ENCODE measurements around the gene KLF9. TPM values are rescaled to one million over a fixed set of nuclear protein-coding genes. Genes with fewer than 3 reads are reported as not detected.

The KLF9 gene
- total and polyA plus RNA-seq, 2 donors (not counting 1 experiment from before 2014, with no cell fraction given): 27.0 to 27.6 TPM

DNA sequence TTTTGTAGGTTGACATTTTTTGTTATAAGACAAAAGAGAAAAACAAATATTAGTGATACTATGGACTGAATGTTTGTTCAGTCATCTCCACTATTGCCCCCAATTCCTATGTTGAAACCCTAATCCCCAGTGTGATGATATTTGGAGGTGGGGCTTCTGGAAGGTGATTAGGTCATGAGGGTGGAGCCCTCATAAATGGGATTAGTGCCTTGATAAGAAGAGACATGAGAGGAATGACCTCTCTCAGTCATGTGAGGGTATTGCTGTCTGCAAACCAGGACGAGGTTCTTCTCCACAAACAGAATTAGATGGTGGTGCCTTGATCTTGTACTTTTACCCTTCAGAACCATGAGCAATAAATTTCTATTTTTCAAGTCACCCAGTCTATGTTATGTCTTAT lies 34.5 kb upstream of the KLF9 start:
- Histone ChIP-seq H3K9me3 (ENCODE audit: control insufficient read depth, insufficient read depth, low read depth, low read length) (no peaks in the 10 kb centered on the region), H4K20me1 (ENCODE audit: control insufficient read depth, extremely low read depth, insufficient read depth, low read length) (no peaks in the 10 kb centered on the region), H3K4me2 (ENCODE audit: extremely low read depth, insufficient read depth, low read length) (no peak overlapping the region), H3K9ac (ENCODE audit: insufficient read depth, low read length) (no peak overlapping the region), H3K4me1 (ENCODE audit: control insufficient read depth, extremely low read depth, insufficient read depth, low read length) (no peaks in the 10 kb centered on the region), H3K27me3 (ENCODE audit: control insufficient read depth, insufficient read depth, low read length) (no peaks in the 10 kb centered on the region), H2AFZ (ENCODE audit: low read length) (no peak overlapping the region), H3K79me2 (ENCODE audit: control insufficient read depth, insufficient read depth, low read length) (no peaks in the 10 kb centered on the region), H3K36me3 (ENCODE audit: control insufficient read depth, insufficient read depth, low read length) (no peaks in the 10 kb centered on the region), H3K4me3 (replicated peaks in 1 of 4; ENCODE audit: control extremely low read depth in 1 of 4, insufficient read depth in 1 of 4, low read depth in 3 of 4, low read length in 4 of 4) (no peak overlapping the region), H3K27ac (ENCODE audit: insufficient read depth, low read length) (no peak overlapping the region)
- TF ChIP-seq CTCF (conservative IDR thresholded peaks at IDR 0.05 in 1 of 2, IDR thresholded peaks at IDR 0.05 in 1 of 2; ENCODE audit: low read depth in 1 of 2, low read length in 2 of 2) (no peak), EZH2 (IDR thresholded peaks at IDR 0.05; ENCODE audit: low read length, missing control alignments) (no peak)
- DNase-seq (ENCODE audit: low read depth in 2 of 2): no peak

DNA sequence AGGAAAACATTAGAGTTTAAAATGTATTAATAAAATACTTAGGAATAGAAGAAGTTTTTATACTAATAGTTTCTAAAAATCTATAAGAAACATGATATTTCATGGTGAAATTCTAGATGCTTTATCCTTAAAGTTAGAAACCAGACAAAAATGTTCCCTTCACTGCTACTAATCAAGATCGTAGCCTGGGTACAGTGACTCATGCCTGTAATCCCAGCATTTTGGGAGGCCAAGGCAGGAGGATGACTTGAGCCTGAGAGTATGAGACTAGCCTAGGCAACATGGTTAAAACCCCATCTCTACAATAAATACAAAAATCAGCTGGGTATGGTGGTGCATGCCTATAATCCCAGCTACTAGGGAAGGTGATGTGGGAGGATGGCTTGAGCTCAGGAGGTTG lies 30.4 kb upstream of the KLF9 start:
- no peak overlapping the region for H3K4me2 ChIP-seq (ENCODE audit: extremely low read depth, insufficient read depth, low read length)
- TF ChIP-seq CTCF (conservative IDR thresholded peaks at IDR 0.05 in 1 of 2, IDR thresholded peaks at IDR 0.05 in 1 of 2; ENCODE audit: low read depth in 1 of 2, low read length in 2 of 2): no peak
- TF ChIP-seq EZH2 (IDR thresholded peaks at IDR 0.05; ENCODE audit: low read length, missing control alignments): no peak
- H3K9me3 ChIP-seq (ENCODE audit: control insufficient read depth, insufficient read depth, low read depth, low read length): no peaks in the 10 kb centered on the region
- H3K27me3 ChIP-seq (ENCODE audit: control insufficient read depth, insufficient read depth, low read length): no peaks in the 10 kb centered on the region
- no peak overlapping the region for H3K4me3 ChIP-seq (replicated peaks in 1 of 4; ENCODE audit: control extremely low read depth in 1 of 4, insufficient read depth in 1 of 4, low read depth in 3 of 4, low read length in 4 of 4)
- H2AFZ ChIP-seq (ENCODE audit: low read length): no peak overlapping the region
- H3K27ac ChIP-seq (ENCODE audit: insufficient read depth, low read length): no peak overlapping the region
- no peaks in the 10 kb centered on the region for H3K79me2 ChIP-seq (ENCODE audit: control insufficient read depth, insufficient read depth, low read length)
- H3K9ac ChIP-seq (ENCODE audit: insufficient read depth, low read length): no peak overlapping the region
- no peaks in the 10 kb centered on the region for H4K20me1 ChIP-seq (ENCODE audit: control insufficient read depth, extremely low read depth, insufficient read depth, low read length)
- DNase-seq (ENCODE audit: low read depth in 2 of 2): peak; percentile 7 to 50
- no peaks in the 10 kb centered on the region for H3K4me1 ChIP-seq (ENCODE audit: control insufficient read depth, extremely low read depth, insufficient read depth, low read length)
- H3K36me3 ChIP-seq (ENCODE audit: control insufficient read depth, insufficient read depth, low read length): no peaks in the 10 kb centered on the region

DNA sequence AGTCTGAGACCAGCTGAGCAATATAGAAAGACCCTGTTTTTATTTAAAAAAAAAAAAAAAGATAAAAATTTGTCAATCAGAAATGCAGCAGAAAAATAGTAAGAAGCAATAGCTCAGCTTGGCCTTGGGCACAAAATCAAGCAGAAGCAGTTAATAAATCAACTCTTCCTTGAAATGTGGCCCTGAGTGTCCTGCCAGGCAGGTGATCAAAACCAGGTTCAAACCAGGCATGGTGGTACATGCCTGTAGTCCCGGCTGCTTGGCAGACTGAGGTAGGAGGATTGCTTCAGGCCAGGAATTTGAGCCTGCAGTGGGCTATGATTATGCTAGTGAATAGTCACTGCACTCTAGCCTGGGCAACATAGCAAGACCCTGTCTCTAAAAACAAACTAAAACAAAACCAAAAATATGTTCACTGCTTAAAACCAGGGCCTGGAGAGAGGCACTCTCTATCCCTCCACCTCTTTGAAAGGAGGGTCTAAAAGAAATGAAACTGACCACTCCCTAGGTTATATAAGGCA lies 27.9 kb upstream of the KLF9 start:
- H3K27me3 ChIP-seq (ENCODE audit: control insufficient read depth, insufficient read depth, low read length): no peaks in the 10 kb centered on the region
- H4K20me1 ChIP-seq (ENCODE audit: control insufficient read depth, extremely low read depth, insufficient read depth, low read length): no peaks in the 10 kb centered on the region
- TF ChIP-seq CTCF (conservative IDR thresholded peaks at IDR 0.05 in 1 of 2, IDR thresholded peaks at IDR 0.05 in 1 of 2; ENCODE audit: low read depth in 1 of 2, low read length in 2 of 2) (no peak), EZH2 (IDR thresholded peaks at IDR 0.05; ENCODE audit: low read length, missing control alignments) (no peak)
- no peak overlapping the region for H3K27ac ChIP-seq (ENCODE audit: insufficient read depth, low read length)
- H3K36me3 ChIP-seq (ENCODE audit: control insufficient read depth, insufficient read depth, low read length): no peaks in the 10 kb centered on the region
- no peak overlapping the region for H3K4me3 ChIP-seq (replicated peaks in 1 of 4; ENCODE audit: control extremely low read depth in 1 of 4, insufficient read depth in 1 of 4, low read depth in 3 of 4, low read length in 4 of 4)
- H3K4me1 ChIP-seq (ENCODE audit: control insufficient read depth, extremely low read depth, insufficient read depth, low read length): peaks cover 2% of the 10 kb centered on the region
- H3K79me2 ChIP-seq (ENCODE audit: control insufficient read depth, insufficient read depth, low read length): no peaks in the 10 kb centered on the region
- no peak overlapping the region for H3K9ac ChIP-seq (ENCODE audit: insufficient read depth, low read length)
- no peak for DNase-seq (ENCODE audit: low read depth in 2 of 2)
- H3K9me3 ChIP-seq (ENCODE audit: control insufficient read depth, insufficient read depth, low read depth, low read length): no peaks in the 10 kb centered on the region
- H2AFZ ChIP-seq (ENCODE audit: low read length): no peak overlapping the region
- H3K4me2 ChIP-seq (ENCODE audit: extremely low read depth, insufficient read depth, low read length): no peak overlapping the region

Data from fibroblast of lung (primary cell).